Measurements from ENCODE around the gene WWOX.
"Not testable (repeated sequence)": the region's sequence is repeated elsewhere in the genome, so short reads cannot be mapped to it uniquely, and the experiment has no call there.

WWOX gene

GRCh38 chr16:78504401-78504851 lies 405.0 kb downstream of the WWOX start:
- DNase-seq (ENCODE audit: low read depth) = no peak

DNA sequence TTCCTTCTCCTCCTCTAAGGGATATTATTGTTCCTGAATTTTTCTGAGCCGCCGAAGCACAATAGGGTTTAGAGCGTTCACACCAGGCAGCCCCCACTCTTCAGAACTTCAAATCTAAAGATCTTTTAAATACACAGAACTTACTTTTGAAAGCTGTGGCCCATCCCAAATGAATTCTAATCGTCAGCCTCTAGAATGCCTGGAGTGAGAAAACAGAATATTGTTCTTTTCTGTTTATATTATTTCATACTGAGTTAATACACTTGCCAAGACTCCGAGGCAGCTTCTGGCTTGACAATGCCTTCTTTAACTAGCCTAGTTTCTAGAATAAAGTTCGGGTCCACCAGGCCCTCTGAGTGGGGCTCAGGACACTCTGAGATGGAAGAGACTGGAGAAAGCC lies 405.6 kb downstream of the WWOX start:
- DNase-seq (ENCODE audit: low read depth) = no peak

DNA sequence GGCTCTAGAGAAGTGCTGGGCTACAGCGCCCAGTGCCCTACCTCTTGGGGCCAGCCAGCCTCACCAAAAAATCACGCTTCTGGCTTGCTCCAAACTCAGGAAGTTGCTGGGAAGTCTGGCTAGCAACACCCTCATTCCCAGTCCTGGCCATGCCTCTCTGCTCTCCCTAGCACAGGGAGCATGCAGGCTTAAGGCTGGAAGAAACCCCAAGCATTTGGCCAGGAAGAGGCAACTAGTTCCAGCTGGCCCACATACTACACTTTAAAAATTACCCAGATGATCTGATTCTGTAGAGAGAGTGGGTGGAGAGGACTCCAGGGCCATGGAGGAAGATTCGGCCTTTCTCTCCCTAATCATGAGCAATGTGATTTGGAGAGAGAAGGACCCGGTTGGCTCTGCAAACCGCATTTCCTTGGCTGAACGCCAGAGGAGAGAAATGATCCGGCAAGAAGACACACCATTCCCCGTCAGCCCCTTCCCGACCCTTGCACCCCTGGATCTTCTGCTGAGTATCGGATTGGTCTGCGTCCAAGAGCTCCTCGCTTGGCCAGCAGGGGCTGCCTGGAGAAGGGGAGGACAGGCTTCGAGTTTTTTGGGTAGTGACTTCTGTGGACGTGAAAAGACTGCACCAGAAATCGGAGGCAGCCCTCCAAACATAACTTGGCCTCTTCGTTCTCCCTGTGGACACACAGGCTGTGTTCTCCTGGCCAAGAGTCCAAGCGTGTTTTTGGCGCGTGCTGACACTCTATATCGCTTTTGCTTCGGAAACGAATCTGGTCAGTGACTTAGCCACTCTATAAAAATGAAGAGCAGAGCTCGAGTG lies 406.3 kb downstream of the WWOX start:
- DNase-seq (ENCODE audit: low read depth) = no peak

GRCh38 chr16:78506367-78507193 lies 407.1 kb downstream of the WWOX start:
- no peak for DNase-seq (ENCODE audit: low read depth)

DNA sequence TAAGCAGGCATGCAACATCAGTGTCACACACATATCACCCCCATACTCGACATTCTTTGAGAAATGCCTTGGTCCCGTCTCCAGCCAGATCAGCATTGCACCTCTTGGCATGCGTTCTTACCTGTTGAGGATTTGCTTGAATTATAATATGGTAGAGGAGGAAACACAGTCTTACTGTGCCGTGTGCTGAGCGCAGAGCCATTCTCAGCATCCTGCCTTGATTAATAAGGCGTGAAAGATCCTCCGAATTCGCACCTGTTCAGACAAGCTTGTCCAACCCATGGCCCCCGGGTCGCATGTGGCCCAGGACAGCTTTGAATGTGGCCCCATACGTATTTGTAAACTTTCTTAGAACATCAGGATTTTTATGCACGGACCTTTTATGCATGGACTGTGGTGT lies 408.1 kb downstream of the WWOX start:
- DNase-seq (ENCODE audit: low read depth) = no peak

DNA sequence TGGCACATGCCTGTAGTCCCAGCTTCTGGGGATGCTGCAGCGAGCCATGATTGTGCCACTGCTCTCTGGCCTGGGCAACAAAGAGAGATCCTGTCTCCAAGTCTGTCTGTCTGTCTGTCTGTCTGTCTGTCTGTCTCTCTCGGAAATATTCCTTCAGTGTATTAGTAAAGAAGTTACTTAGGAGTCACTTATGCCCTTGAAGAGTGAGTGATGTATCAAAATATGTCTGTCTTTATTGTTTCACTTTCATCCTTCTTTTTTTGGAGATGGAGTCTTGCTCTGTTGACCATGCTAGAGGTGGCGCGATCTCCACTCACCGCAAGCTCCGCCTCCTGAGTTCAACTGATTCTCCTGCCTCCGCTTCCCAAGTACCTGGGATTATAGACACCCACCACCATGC lies 410.5 kb downstream of the WWOX start:
- DNase-seq (ENCODE audit: low read depth) = no peak

GRCh38 chr16:78510496-78510895 lies 411.0 kb downstream of the WWOX start:
- DNase-seq (ENCODE audit: low read depth) = no peak

GRCh38 chr16:78513838-78514237 lies 414.4 kb downstream of the WWOX start:
- DNase-seq (ENCODE audit: low read depth) = no peak

GRCh38 chr16:78514888-78515287 lies 415.4 kb downstream of the WWOX start:
- DNase-seq (ENCODE audit: low read depth) = not testable (repeated sequence)

GRCh38 chr16:78515421-78515820 lies 416.0 kb downstream of the WWOX start:
- no peak for DNase-seq (ENCODE audit: low read depth)

- no peak for DNase-seq (ENCODE audit: low read depth)
These were observed 416.7 kb downstream of the WWOX start for GRCh38 chr16:78516006-78516736.

DNA sequence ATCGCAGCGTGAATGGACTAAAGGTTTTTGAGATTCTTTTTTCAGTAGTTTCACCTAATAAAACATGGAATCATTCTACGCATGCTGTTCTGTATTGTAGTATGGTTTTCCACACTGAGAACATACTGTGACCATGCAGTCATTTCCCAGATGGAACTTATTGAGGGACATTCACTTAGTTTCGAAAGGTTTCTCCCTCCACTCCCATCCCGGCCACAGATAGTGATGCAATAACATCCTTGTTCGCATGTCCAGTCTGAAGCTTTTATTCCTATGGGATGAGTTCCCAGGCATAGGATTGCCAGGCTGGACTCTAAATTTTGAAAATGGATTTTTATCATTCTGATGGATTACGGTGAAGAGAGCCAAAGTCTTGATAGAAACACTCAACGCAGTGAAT lies 420.4 kb downstream of the WWOX start:
- DNase-seq (ENCODE audit: low read depth) = no peak

DNA sequence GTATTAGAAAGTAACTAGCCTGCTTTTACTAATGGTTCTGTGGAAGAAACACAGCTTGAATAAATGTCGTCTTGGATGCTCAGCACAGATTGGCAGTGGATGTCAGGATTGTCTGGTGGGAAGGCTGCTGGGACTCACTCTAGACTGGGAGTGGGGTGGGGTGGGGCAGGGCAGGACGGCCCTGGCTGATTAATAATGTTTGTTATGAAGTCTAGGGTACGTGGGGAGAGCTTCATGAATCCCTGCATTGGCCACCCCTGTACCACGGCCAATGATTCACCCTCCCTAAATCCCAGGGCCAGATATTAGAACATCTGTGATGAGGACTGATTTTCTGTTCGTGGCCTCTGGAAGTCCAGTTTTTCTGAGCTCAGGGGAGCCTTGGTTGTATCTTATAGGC lies 421.0 kb downstream of the WWOX start:
- no peak for DNase-seq (ENCODE audit: low read depth)

GRCh38 chr16:78522327-78522726 lies 422.9 kb downstream of the WWOX start:
- no peak for DNase-seq (ENCODE audit: low read depth)

DNA sequence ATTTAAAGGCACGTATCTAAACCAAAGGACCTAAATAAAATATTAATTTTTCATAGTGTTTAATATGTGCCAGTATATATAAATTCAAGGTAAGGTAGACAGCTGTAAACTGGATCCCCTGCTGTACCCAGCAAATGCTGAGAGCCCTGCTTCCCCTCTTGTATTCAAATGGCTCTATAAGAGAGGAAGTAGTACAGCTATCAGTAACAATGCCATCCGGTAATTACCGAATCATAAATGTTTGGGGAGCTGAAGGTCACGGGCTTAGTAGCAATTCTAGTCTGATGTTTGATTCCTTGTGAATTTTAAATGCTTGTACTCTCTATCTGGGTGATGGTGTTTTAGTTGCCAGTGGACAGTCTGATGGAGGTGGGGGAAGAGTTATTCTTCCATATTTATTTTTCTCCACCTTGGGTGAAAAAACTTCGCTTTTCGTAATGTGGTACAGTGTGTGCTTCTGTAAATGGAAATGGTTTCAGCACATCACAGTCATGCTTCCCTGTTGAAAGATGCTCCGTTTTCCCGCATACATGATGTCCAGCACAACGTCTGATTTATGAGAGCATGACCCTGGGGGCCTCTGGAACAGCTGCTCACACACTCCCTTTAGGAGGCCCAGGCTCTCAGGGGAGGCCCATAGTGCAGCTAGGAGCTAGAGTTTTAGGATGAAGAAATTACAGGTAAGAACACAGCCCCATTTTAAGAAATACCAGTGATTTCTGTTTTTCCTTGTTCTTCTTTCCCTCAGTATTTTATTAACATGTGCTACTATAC lies 423.9 kb downstream of the WWOX start:
- no peak for DNase-seq (ENCODE audit: low read depth)

DNA sequence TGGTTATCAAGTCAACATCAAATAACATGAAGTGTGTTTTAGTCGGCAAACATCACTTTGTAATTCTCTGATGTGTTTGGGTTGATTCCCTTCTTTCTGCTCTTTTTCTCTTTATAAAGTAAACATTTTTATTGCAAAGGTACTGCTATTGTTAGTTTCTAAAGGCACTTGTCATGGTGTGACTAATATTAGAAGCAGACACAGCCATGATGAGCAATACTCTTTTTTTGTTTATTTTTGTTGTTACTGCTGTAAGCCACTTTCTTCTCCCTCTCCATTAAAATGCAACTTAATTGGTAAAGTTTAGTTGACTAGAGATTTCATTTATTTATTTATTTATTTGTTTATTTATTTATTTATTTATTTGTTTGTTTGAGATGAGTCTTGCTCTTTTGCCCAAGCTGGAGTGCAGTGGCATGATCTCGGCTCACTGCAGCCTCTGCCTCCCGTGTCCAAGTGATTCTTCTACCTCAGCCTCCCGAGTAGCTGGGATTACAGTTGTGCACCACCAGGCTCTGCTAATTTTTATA lies 424.7 kb downstream of the WWOX start:
- DNase-seq (ENCODE audit: low read depth) = no peak

GRCh38 chr16:78528265-78528664 lies 428.8 kb downstream of the WWOX start:
- DNase-seq (ENCODE audit: low read depth) = no peak

- no peak for DNase-seq (ENCODE audit: low read depth)
These were observed 430.4 kb downstream of the WWOX start for GRCh38 chr16:78529881-78530280.

DNA sequence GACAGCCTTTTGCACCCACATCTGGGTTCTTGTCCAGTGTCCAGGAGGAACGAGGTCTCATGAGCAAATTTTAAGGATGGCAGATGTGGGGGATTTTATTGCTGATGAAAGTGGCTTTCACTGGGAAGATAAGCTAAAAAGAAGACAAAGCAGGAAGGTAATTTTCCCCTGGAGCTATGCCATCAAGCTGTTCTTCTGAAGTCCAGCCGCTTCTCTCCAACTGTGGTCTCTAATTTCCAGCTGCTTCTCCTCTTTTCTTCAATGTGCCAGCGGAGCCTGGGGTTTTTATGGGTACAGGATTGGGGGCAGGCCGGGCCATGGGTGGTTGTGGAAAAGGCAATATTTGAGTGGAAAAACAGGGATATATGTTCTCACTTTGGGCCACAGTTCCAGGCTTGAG lies 430.8 kb downstream of the WWOX start:
- DNase-seq (ENCODE audit: low read depth) = no peak

DNA sequence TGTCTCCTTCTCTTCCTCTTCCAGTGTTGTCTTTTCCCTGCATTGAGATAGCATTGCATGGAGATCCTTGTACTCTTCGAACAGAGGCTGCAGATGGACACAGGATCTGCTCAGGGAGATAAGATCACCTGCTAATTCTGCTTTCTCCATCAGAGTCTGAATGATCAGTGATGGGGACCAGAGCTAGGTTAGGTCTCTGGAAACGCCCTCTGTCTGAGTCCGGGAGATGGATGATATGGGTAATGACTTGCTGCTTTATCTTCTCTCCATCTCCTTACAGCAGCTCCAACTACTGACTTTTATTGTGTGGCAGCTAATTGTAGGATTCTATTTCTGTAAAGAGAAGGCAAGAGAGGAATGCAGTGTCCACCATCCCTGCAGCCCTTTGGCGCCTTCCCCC lies 435.6 kb downstream of the WWOX start:
- no peak for DNase-seq (ENCODE audit: low read depth)

DNA sequence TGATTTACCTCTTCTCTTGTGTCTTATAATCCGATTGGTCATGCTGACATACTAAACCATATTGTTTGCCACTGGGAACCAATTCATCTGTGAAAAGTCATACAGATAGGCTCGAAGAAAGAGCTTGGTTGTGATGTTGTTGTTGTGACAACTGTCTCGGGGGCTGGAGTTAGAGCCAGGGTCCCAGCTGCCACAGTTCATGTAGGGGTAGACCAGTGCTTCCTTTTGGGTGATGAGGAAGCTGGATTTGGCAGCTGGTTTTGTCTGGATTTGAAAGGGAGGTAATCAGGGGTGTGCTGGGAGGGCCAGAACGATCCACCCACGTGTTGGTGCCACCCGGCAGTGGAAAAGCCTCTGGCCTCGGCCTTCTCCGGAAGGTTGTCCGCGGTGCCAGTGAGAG lies 438.1 kb downstream of the WWOX start:
- DNase-seq (ENCODE audit: low read depth) = no peak

DNA sequence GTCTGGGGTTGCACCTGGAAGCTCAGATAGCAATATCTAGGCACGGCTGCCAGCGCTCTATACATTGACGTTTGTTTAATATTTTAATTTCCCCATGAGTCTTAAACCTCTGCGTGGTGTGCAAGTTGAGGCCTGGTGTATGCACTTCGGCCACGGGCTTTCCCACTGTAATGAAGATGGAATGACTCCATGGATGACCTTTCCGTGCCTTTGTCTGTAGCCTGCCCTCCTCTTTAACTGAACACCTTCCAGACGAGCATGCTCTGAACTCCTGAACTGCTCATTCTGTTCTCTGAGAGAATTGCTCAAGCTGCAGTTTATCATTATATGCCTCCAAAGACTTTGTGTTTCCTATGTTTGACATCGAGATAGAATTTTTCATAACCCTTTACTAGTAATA lies 438.8 kb downstream of the WWOX start:
- DNase-seq (ENCODE audit: low read depth) = no peak
